K562 (cell line): ENCODE measurements around the gene KCNJ4. TPM values are rescaled to one million over a fixed set of nuclear protein-coding genes. Genes with fewer than 3 reads are reported as not detected.
"Not testable (repeated sequence)": the region's sequence is repeated elsewhere in the genome, so short reads cannot be mapped to it uniquely, and the experiment has no call there.

Experiments
- ATAC-seq: fragments of 200-7000 bp; cut with Tn5 transposase; 3 replicates; pipeline ENCODE4 v1.9.1; 2020; ENCODE audit warnings: moderate library complexity
- BruUV-seq: library from RNA; stranded (reverse); fragments of 400-500 nt; replicated peaks from 2 replicates; lab custom pipeline; 2021; lab: Mats Ljungman, UMichigan
- CTCF ChIA-PET: fragments of 300-600 bp; formaldehyde crosslinking; extraction: SDS; loops from one replicate; lab custom pipeline; 2021; ENCODE audit warnings: low intra/inter-chr PET ratio; lab: Yijun Ruan, JAX
- POLR2A ChIA-PET: fragments of 300-600, 350-650 bp; sonication (Branson Sonifier 250); formaldehyde crosslinking; extraction: SDS; loops from one replicate; lab custom pipeline; 2021; ENCODE audit warnings: antibody characterized with exemption, inconsistent platforms; lab: Yijun Ruan, JAX
- DNase-seq, 4 experiments: peaks; one replicate each; pipeline versions ENCODE4 v3.0.0 to v3.0.0-alpha.2; 2011 to 2018; ENCODE audit warnings: low spot score in 3 of 4, mixed read lengths in 3 of 4; ENCODE audit errors: extremely low read depth in 1 of 4
- FAIRE-seq: peaks from 2 replicates; lab custom pipeline; 2011; peaks lifted over from hg19 to GRCh38; lab: Jason Lieb, UNC
- H2AFZ ChIP-seq: 2 replicates; pipeline ENCODE4 v1.6.0; 2011; ENCODE audit warnings: low read depth, low read length, control low read depth, inconsistent platforms
- H3K27ac ChIP-seq: fragments of 200-600 bp; 3 replicates; pipeline ENCODE4 v1.8.0; 2011; ENCODE audit warnings: low read depth, mild to moderate bottlenecking, control low read depth, inconsistent platforms, low read length, moderate library complexity, mixed read lengths; ENCODE audit errors: extremely low read depth
- H3K27me3 ChIP-seq, 2 experiments: fragments of 300-600 bp in 1 of 2; 2 replicates in 1 of 2; 3 replicates in 1 of 2; pipeline versions ENCODE4 v1.6.0 to v1.8.0; 2011; ENCODE audit warnings: inconsistent platforms in 2 of 2, low read length in 2 of 2, mild to moderate bottlenecking in 1 of 2, mixed read lengths in 1 of 2, moderate library complexity in 1 of 2; ENCODE audit not compliant: control insufficient read depth in 2 of 2, insufficient read depth in 2 of 2
- H3K36me3 ChIP-seq: fragments of 300-600 bp; 3 replicates; pipeline ENCODE4 v1.8.0; 2011; ENCODE audit warnings: mild to moderate bottlenecking, low read length, inconsistent platforms; ENCODE audit not compliant: control insufficient read depth, insufficient read depth
- H3K4me1 ChIP-seq, 2 experiments: fragments of 200-600 bp in 1 of 2; replicated peaks in 1 of 2; 2 replicates in 1 of 2; 3 replicates in 1 of 2; pipeline versions ENCODE4 v1.5.1 to v1.8.0; 2011; ENCODE audit warnings: inconsistent platforms in 2 of 2, low read length in 2 of 2, mild to moderate bottlenecking in 1 of 2, mixed read lengths in 1 of 2, moderate library complexity in 1 of 2; ENCODE audit not compliant: control insufficient read depth in 2 of 2, insufficient read depth in 2 of 2
- H3K4me2 ChIP-seq: 2 replicates; pipeline ENCODE4 v1.6.1; 2011; ENCODE audit warnings: low read length, control low read depth, inconsistent platforms, mixed read lengths; ENCODE audit not compliant: insufficient read depth
- H3K4me3 ChIP-seq: fragments of 200-600 bp; sonication (generic), shearing (Covaris generic); 2 replicates; pipeline ENCODE4 v1.5.1; 2016; ENCODE audit warnings: control low read depth, inconsistent platforms
- H3K79me2 ChIP-seq: fragments of 200-600 bp; 3 replicates; pipeline ENCODE4 v1.8.0; 2011; ENCODE audit warnings: low read length, inconsistent platforms; ENCODE audit not compliant: control insufficient read depth, insufficient read depth
- H3K9ac ChIP-seq, 2 experiments: 2 replicates each; pipeline versions ENCODE4 v1.6.0 to v1.6.1; 2011; ENCODE audit warnings: low read depth in 2 of 2, low read length in 2 of 2, control low read depth in 1 of 2, inconsistent platforms in 1 of 2, mild to moderate bottlenecking in 1 of 2, mixed read lengths in 1 of 2; ENCODE audit not compliant: insufficient read depth in 1 of 2
- H3K9me1 ChIP-seq: one replicate; pipeline ENCODE4 v1.6.0; 2011; ENCODE audit warnings: inconsistent platforms, mild to moderate bottlenecking, low read length, moderate library complexity; ENCODE audit not compliant: control insufficient read depth, insufficient read depth
- H3K9me3 ChIP-seq: replicated peaks from 2 replicates; pipeline ENCODE4 v1.5.1; 2011; ENCODE audit warnings: low read depth, low read length, inconsistent platforms; ENCODE audit not compliant: control insufficient read depth, insufficient read depth
- H4K20me1 ChIP-seq: replicated peaks from 2 replicates; pipeline ENCODE4 v1.6.1; 2011; ENCODE audit warnings: low read length, inconsistent platforms, mixed read lengths; ENCODE audit not compliant: control insufficient read depth, insufficient read depth
- NR2C1 ChIP-seq, 2 experiments: fragments of 450-650 bp; IDR thresholded peaks; 2 replicates each; pipeline ENCODE4 v1.6.1; 2017; ENCODE audit warnings: mild to moderate bottlenecking in 2 of 2, antibody characterized with exemption in 1 of 2, inconsistent platforms in 1 of 2, missing compliant biosample characterization in 1 of 2, missing genetic modification characterization in 1 of 2
- NR2C2 ChIP-seq, 2 experiments: fragments of 200-800 bp in 1 of 2; sonication (Bioruptor generic) in 1 of 2; sonication (generic) in 1 of 2; formaldehyde crosslinking in 1 of 2; IDR thresholded peaks; 2 replicates each; pipeline versions ENCODE4 v1.6.1 to v1.8.0; 2016 to 2022; ENCODE audit warnings: mild to moderate bottlenecking in 1 of 2, missing compliant biosample characterization in 1 of 2, missing genetic modification characterization in 1 of 2, missing genetic modification reagents in 1 of 2
- WGBS: fragments of 100-300 bp; shearing (Covaris generic); methylation state at CpG from one replicate; pipeline ENCODE4 v1.1.6; 2016; ENCODE audit warnings: low coverage, mixed read lengths; ENCODE audit not compliant: insufficient coverage; ENCODE audit errors: missing lambda C conversion rate; 5-methylcytosine and 5-hydroxymethylcytosine counted together
- in situ Hi-C: fragments of 300-500 bp; cut with MboI; formaldehyde crosslinking; loops from 4 replicates; pipeline ENCODE4 v1.15.0; 2018; ENCODE audit warnings: inconsistent platforms, mixed read lengths
- intact Hi-C: fragments of 100-400 bp; cut with micrococcal nuclease; formaldehyde crosslinking; loops from 2 replicates; pipeline ENCODE4 v1.14.2; 2022
- polyA plus RNA-seq, 8 experiments: library from polyadenylated mRNA; depleted of rRNA in 4 of 8; stranded (reverse) in 5 of 8; unstranded in 3 of 8; fragments of >200 nt; fragmentation: Nextera tagmentation in 2 of 8; fragmentation: Illumina TruSeq in 1 of 8; extraction: Ambion mirVana in 2 of 8; extraction: Trizol in 1 of 8; gene quantifications; 2 replicates each; pipeline versions ENCODE4 v1.2.1 to v1.2.3, GENCODE V29; 2011 to 2014; ENCODE audit warnings: inconsistent platforms in 1 of 8, missing spikeins in 1 of 8
- total RNA-seq, 7 experiments: library from RNA; depleted of rRNA in 6 of 7; stranded (reverse); fragments of >200 nt in 6 of 7; fragmentation: Illumina TruSeq in 2 of 7; extraction: Trizol in 2 of 7; gene quantifications; 2 replicates each; pipeline versions ENCODE4 v1.2.1 to v1.2.3, GENCODE V29; 2011 to 2021; ENCODE audit warnings: low replicate concordance in 1 of 7

KCNJ4 gene
- total and polyA plus RNA-seq, 9 of the 15 experiments (the other 6 are each of a cell fraction or from before 2014, with no cell fraction given), result 0.07 to 0.55 (median 0.09) TPM; not detected in 4

DNA sequence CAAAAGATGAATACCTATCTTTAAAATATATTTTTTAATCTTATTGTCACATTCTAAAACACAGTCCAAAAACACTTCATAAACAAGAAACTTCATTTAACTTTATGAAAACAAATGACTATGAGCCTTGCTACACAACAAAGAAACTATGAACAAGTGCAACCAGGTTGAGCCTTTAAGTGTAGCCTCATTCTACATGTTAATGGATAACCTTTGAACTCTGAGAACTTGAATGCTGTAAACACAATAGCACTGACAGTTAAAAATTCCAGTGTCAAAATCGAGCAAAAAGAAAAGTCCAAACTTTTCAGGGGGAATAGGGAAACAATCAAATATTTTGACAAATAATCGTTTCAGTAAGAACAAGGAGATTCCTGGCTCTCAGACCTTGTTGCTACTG, 54.7 kb downstream of the KCNJ4 start:
- H3K4me2 ChIP-seq; H3K9me3 ChIP-seq; intact Hi-C loops; H3K27me3 ChIP-seq; H4K20me1 ChIP-seq; BruUV-seq; H3K4me1 ChIP-seq; H3K9me1 ChIP-seq; DNase-seq; H3K9ac ChIP-seq; ATAC-seq; in situ Hi-C loops; H3K4me3 ChIP-seq; POLR2A ChIA-PET; H3K36me3 ChIP-seq; H3K27ac ChIP-seq; TF ChIP-seq NR2C1 (tag; IDR thresholded peaks at IDR 0.05); NR2C2 (CRISPR knock-in tag; IDR thresholded peaks at IDR 0.05): not testable (repeated sequence)
- peaks cover 25% of the 10 kb centered on the region for H3K79me2 ChIP-seq
- FAIRE-seq, result peak; percentile 88
- peak overlapping the region; percentile 29; the same call in 1 of the 2 replicates for H2AFZ ChIP-seq
- 0% methylated on average over 1 of the region's 2 CpGs for WGBS
- 0 out of 2 replicates have a peak, but pooled peaks have one; percentile 28 for TF ChIP-seq NR2C1 (IDR thresholded peaks at IDR 0.05)
- TF ChIP-seq NR2C2 (tag; IDR thresholded peaks at IDR 0.05), result 0 out of 2 replicates have a peak, but pooled peaks have one; percentile 23
- CTCF ChIA-PET, result interaction anchor here (0.6 kb wide), 1 partner anchor 274 kb away, joined by 3 read pairs; no protein-coding TSS in a partner anchor
